Hippocampal formation (tissue), 2 donors: Measurements from ENCODE around the gene WWOX.
A peak's percentile ranks its signal among the peaks of the same experiment; 100 is the strongest.

Experiments used
- DNase-seq, 2 donors: peaks; one replicate each; lab custom pipeline; 2025; lab: John Stamatoyannopoulos, UW

Gene WWOX

GRCh38 chr16:78105517-78105916 is 6.1 kb downstream of the WWOX start:
- no peak for DNase-seq

DNA sequence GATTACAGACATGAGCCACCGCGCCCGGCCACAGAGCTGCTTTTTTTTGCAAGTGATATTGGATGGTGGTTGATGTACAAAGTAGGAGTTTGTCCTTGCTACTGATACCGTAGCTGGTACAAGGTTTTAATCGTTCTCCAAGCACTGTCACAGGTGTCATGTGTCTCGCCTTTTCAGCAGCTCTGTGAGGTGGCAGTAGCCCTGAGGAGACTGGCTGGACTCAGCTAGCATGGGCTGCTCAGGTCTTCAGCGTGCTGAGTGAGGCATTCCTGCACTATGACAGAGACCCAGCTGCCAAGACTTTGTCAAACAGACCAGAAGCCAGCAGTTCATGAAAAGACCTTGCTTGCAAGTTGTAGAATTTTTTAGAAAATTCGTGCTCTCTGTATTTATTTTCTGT is 7.2 kb downstream of the WWOX start:
- no peak for DNase-seq

DNA sequence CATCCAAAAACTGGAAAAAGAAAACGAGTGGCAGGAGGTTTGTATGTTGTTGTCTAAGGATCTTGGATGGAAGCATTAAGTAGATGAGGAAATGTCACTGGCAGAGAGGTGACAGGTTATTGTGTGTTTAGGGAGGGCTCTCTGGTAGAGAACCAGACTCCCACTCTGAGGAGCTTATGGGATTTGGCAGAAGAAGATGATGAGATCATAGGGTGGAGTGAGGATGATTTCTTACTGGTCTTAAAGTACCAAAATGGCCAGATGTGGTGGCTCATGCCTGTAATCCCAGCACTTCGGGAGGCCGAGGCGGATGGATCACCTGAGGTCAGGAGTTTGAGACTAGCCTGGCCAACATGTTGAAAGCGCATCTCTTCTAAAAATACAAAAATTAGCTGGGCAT is 9.0 kb downstream of the WWOX start:
- DNase-seq, result no peak

DNA sequence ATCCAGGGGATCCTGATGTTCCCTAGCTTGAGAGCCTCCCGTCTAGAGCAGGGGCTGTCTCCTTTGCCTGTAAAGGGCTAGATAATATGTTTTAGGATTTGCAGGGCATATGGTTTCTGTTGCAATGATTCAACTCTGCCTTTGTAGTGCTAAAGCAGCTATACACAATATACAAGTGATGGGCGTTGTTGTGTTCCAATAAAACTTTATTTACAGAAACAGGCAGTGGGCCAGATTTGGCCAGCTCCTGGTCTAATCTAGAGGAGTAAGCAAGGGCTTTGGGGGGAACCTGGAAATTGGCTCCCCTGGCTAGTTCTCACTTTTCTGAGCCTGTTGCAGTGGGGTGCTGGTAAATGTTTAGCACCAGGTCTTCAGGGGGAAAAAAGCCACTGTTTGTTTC is 13.8 kb downstream of the WWOX start:
- no peak for DNase-seq

- DNase-seq, result no peak
Measured at GRCh38 chr16:78115659-78116058, 16.2 kb downstream of the WWOX start.

GRCh38 chr16:78116946-78117345 is 17.5 kb downstream of the WWOX start:
- no peak for DNase-seq

DNA sequence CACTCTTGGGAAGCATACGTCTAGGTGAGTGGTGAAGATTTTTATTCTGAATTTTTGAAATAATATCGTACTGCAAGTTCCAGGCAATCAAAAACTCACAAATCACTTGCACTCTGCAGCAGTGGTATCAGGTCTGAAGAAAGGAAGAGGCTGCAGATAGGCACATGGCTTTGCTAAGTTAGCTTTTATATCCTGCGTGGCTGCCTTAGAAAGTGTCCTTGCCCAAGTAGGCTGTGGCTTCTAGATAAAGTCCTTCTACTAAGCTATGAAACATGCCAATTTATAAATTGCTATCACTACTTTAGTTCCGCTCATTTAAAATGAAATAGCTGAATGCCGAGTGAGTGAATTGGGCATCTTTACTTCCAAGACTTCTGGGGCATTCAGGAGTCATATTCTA is 17.9 kb downstream of the WWOX start:
- DNase-seq, result no peak

GRCh38 chr16:78118469-78119025 is 19.1 kb downstream of the WWOX start:
- no peak for DNase-seq

- peak; percentile 14 to 93 for DNase-seq
Measured at GRCh38 chr16:78122774-78123315, 23.4 kb downstream of the WWOX start.

DNA sequence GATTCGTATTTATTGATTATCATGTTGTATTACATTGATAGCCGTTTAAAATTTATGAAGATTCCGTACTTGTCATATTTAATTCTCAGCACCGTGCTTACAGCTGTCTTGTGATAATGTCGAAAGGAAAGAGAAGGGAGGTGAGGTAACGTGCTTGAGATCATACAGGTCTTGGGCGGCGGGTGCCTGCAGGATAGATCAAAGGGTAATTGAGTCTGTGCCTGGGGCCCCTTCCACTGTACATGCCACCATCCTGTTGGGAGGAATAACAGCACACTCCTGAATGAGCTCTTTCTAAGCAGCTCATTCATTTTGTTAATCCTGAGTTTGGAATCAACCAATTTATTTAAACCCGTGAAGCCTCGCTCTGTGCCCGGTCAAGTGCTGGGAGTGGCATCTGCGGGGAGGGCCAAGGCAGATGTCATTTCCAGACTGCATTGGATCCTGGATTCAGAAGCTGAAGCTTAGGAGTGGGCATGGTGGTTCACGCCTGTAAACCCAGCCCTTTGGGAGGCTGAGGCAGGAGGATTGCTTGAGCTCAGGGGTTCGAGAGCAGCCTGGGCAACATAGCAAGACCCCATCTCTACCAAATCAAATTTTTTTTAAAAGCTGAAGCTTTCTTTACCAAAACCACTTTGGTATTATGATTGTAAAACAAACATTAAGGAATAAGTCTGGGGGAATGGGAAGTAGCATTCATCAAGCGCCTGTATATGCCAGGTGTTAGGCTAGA is 25.8 kb downstream of the WWOX start:
- no peak for DNase-seq

- no peak for DNase-seq
Measured at GRCh38 chr16:78126662-78127061, 27.2 kb downstream of the WWOX start.

GRCh38 chr16:78127130-78127529 is 27.7 kb downstream of the WWOX start:
- no peak for DNase-seq

GRCh38 chr16:78128913-78129312 is 29.5 kb downstream of the WWOX start:
- no peak for DNase-seq

DNA sequence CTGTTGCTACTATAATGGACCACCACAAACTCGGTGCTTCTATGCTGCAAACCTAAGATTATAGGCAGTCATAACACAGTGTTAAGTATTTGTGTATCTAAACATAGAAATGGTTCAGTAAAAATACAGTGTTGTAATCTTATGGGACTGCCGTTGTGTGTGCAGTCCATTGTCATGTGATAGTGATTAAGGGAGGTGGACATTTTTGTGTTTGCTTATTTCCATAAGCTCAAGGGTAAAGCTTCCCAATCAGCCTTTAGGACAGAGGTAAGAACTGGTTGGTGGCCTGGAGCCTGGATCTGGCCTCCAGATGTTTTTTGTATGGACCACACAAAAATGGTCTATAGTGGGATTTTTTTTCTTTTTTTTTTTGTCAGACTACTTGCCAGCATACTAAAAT is 29.9 kb downstream of the WWOX start:
- no peak for DNase-seq

DNA sequence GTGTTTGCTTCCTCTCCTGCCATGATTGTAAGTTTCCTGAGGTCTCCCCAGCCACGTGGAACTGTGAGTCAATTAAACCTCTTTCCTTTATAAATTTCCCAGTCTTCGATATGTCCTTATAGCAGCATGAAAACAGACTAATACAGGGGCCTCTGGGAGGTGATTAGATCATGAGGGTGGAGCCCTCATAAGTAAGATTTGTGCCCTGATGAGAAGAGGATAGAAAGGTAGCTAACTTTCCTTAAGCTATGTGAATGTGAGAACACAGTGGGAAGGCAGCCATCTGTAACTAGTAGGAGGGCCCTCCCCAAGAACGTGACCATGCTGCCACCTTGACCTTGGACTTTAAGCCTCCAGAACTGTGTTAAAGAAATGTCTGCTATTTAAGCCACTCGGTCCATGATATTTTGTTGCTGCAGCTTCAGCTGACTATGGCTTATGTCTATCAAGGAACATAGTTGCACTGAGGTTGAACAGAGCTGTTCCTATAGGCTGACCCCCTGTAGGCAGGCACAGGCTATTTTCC is 30.7 kb downstream of the WWOX start:
- DNase-seq, result no peak

DNA sequence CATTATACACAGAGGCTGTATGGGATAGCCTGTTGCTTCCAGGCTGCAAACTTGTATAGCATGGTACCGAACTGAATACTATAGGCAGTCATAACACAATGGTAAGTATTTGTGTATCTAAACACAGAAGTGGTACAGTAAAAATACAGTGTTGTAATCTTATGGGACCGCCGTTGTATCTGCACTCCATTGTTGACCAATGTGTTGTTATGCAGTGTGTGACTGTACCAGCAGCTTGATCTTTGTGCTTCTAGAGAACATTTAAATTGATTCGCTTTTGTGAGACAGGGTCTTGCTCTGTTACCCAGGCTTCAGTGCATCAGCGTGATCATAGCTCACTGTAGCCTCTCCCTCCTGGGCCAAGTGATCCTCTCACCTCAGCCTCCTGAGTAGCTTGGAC is 31.5 kb downstream of the WWOX start:
- DNase-seq, result no peak

DNA sequence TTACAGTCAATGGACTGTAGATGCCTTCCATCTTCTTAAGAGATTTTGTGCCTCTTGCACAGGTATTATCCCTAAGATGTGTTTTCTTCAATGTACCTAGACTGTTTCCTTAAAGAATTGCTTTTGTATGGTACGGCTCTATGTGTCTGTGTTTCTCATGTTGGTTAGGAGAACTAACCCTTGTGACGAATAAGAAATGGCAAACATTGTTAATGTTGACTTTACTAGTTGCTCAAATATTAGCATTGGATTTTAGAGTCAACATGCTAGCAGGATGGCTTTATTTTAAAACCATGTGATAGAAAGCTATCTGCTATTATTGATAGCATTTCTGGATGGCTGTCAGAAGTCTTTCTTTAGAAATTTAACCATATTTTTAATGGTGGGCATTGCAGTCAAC is 34.5 kb downstream of the WWOX start:
- DNase-seq, result no peak

DNA sequence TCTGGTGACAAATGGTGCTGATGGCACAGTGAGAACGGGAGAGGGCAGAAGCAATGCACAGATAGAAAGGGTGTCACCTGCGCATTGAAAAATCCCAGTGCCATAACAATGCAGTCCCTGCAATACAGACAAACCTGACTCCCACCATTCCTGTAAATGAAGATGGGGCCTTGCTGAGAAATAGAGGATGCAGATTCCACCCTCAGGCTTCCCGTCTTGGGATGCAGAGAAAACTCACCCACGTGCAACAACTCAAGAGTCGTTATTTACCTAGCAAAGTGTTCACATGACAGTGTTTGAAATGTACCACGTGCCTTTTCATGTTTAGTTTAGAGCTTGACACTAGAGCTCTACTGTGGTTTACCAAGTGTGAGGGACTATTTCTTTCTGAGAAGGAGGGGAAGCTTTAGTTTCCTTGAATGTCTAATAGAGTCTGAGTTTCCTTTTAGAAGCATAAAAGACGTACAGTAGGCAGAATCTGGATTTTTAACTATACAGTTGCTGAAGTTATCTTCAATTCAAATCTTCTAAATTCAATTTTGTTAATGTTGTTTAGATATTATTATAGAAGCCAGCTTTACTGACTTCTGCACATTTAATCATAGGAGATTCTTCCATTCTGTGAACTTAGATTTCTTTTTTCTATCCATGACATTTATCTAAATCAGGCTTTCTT is 35.6 kb downstream of the WWOX start:
- no peak for DNase-seq

- no peak for DNase-seq
Measured at GRCh38 chr16:78137179-78137578, 37.7 kb downstream of the WWOX start.

GRCh38 chr16:78137782-78138616 is 38.5 kb downstream of the WWOX start:
- no peak for DNase-seq

DNA sequence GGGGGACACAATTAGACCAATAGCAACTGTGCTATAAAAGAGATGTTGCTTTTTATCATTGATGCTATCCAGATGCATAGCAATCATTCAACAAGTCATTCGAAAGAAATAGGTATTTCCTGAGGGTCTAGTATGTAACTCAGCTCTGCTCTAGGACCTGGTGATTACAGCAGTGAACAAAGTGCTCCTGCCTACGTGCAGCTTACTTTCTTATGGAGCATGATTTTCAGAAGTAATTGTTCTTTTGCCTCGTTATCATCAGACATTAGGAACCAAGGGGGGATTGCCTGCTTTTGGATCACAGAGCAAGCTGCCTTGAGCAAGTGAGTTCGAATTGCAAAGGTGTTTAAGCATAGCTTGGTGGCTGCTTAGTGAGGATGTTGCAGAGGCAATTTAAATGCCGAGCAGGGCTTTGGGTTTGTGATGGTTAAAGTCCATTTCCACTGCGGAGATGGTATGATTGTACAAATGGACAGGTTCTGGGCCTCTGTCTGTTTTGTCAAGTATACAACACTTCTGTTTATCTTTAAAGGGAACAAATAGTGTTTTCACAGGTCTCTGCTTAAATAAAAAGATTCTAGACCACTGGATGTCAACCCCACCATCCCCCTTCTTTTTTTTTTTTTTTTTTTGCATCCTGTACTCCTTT is 41.5 kb downstream of the WWOX start:
- no peak for DNase-seq

- DNase-seq, result no peak
Measured at GRCh38 chr16:78142788-78143187, 43.3 kb downstream of the WWOX start.
